ENCODE measurements around the gene C19orf53. TPM values are rescaled to one million over a fixed set of nuclear protein-coding genes. Genes with fewer than 3 reads are reported as not detected.

Gene C19orf53
- total and polyA plus RNA-seq, 9 of the 15 experiments (the other 6 are each of a cell fraction or from before 2014, with no cell fraction given) = 98.5 to 441 (median 164) TPM

GRCh38 chr19:13794757-13795589, 20.7 kb downstream of the C19orf53 start, which contains the start of gene ZSWIM4:
TSS of gene ZSWIM4 (plus strand) at chr19:13795443. CDS start at chr19:13795649, 206 bp downstream.
- no peaks in the 10 kb centered on the region for H4K20me1 ChIP-seq (replicated peaks; ENCODE audit: control insufficient read depth, insufficient read depth, low read length)
- peak within 1 kb of the TSS; percentile 85 for H2AFZ ChIP-seq (ENCODE audit: low read depth, low read length)
- H3K27me3 ChIP-seq (ENCODE audit: control insufficient read depth in 2 of 2, insufficient read depth in 2 of 2, low read length in 2 of 2) = no peaks in the 10 kb centered on the region
- H3K4me3 ChIP-seq = peak within 1 kb of the TSS; percentile 61
- under 1% methylated on average over 46 of the region's 71 CpGs for WGBS (ENCODE audit: insufficient coverage, low coverage, missing lambda C conversion rate)
- peak within 1 kb of the TSS; percentile 83 for H3K4me2 ChIP-seq (ENCODE audit: insufficient read depth, low read length)
- POLR2A ChIA-PET = interaction anchor here (0.6 to 1.5 kb wide), 5 partner anchors 15 to 67 kb away, joined by 3 to 5 read pairs (median 3); no protein-coding TSS in a partner anchor
- CTCF ChIA-PET (ENCODE audit: low intra/inter-chr PET ratio) = no interaction called here
- DNase-seq (ENCODE audit: extremely low read depth in 1 of 4, low spot score in 3 of 4) = peak; percentile 97 to 99 (median 98)
- H3K36me3 ChIP-seq (ENCODE audit: control insufficient read depth, insufficient read depth, low read length) = no peaks in the 10 kb centered on the region
- BruUV-seq (replicated peaks) = TSS peak; percentile 90
- ATAC-seq = peak; percentile 99
- peak within 1 kb of the TSS; percentile 71 to 94 for H3K9ac ChIP-seq (ENCODE audit: insufficient read depth in 1 of 2, low read depth in 2 of 2, low read length in 2 of 2)
- H3K4me1 ChIP-seq (replicated peaks in 1 of 2; ENCODE audit: control insufficient read depth in 2 of 2, insufficient read depth in 2 of 2, low read length in 2 of 2) = peaks cover 9 to 37% of the 10 kb centered on the region in 2 experiments; a peak in 4 of 5 replicates
- H3K9me3 ChIP-seq (replicated peaks; ENCODE audit: control insufficient read depth, insufficient read depth, low read depth, low read length) = no peaks in the 10 kb centered on the region
- in situ Hi-C loops (cut with MboI) (no loop called here), intact Hi-C loops (cut with micrococcal nuclease) (no loop called here)
- no peaks in the 10 kb centered on the region for H3K9me1 ChIP-seq (ENCODE audit: control insufficient read depth, insufficient read depth, low read length)
- H3K27ac ChIP-seq (ENCODE audit: extremely low read depth, low read depth, low read length) = peak within 1 kb of the TSS; percentile 70
- peak; percentile 99 for FAIRE-seq
- H3K79me2 ChIP-seq (ENCODE audit: control insufficient read depth, insufficient read depth, low read length) = no peaks in the 10 kb centered on the region
- TF ChIP-seq EP400 (IDR thresholded peaks at IDR 0.05) = peak; percentile 64
- no peak for TF ChIP-seq OTX1 (CRISPR knock-in tag; IDR thresholded peaks at IDR 0.05)
- peak; percentile 84 to 91 for TF ChIP-seq MNT (conservative IDR thresholded peaks at IDR 0.05)
- TF ChIP-seq FOXJ3 (CRISPR knock-in tag; IDR thresholded peaks at IDR 0.05) = no peak
- TF ChIP-seq, protein P1, sequence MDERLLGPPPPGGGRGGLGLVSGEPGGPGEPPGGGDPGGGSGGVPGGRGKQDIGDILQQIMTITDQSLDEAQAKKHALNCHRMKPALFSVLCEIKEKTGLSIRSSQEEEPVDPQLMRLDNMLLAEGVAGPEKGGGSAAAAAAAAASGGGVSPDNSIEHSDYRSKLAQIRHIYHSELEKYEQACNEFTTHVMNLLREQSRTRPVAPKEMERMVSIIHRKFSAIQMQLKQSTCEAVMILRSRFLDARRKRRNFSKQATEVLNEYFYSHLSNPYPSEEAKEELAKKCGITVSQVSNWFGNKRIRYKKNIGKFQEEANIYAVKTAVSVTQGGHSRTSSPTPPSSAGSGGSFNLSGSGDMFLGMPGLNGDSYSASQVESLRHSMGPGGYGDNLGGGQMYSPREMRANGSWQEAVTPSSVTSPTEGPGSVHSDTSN (CRISPR knock-in tag; IDR thresholded peaks at IDR 0.05; ENCODE audit: low read depth) = peak; percentile 99
- TF ChIP-seq, protein P1 (tag; conservative IDR thresholded peaks at IDR 0.05; ENCODE audit: low read depth) = peak; percentile 100
- TF ChIP-seq FOXA3 (CRISPR knock-in tag; conservative IDR thresholded peaks at IDR 0.05 in 1 of 2, IDR thresholded peaks at IDR 0.05 in 1 of 2) = peak; percentile 54 to 95
- peak; percentile 46; the same call in 1 of the 2 replicates for TF ChIP-seq NFIC (IDR thresholded peaks at IDR 0.05)
- peak; percentile 15 for TF ChIP-seq PCBP1 (IDR thresholded peaks at IDR 0.05; ENCODE audit: low read depth, low read length, poor library complexity, severe bottlenecking)
- TF ChIP-seq SMAD4 (CRISPR knock-in tag; conservative IDR thresholded peaks at IDR 0.05) = peak; percentile 60
- TF ChIP-seq SMARCA5 (IDR thresholded peaks at IDR 0.05) = peak; percentile 94
- TF ChIP-seq NRF1 (conservative IDR thresholded peaks at IDR 0.05 in 1 of 2, IDR thresholded peaks at IDR 0.05 in 1 of 2) = peak; percentile 73 to 77
- TF ChIP-seq ZNF75A (CRISPR knock-in tag; IDR thresholded peaks at IDR 0.05) = no peak
- peak; percentile 71 for TF ChIP-seq CHD1 (IDR thresholded peaks at IDR 0.05; ENCODE audit: low read length)
- TF ChIP-seq KDM5B (IDR thresholded peaks at IDR 0.05; ENCODE audit: insufficient replicate concordance, low read depth, low read length) = peak; percentile 58
- peak in 1 of 2 experiments; percentile 97; a peak in 2 of 4 replicates for TF ChIP-seq MLLT1 (IDR thresholded peaks at IDR 0.05)

Data from K562 (cell line).